ENCODE measurements around the gene ZC2HC1B.

The ZC2HC1B gene

GRCh38 chr6:143957679-143958274 is 93.5 kb downstream of the ZC2HC1B start:
- TF ChIP-seq, protein P1, sequence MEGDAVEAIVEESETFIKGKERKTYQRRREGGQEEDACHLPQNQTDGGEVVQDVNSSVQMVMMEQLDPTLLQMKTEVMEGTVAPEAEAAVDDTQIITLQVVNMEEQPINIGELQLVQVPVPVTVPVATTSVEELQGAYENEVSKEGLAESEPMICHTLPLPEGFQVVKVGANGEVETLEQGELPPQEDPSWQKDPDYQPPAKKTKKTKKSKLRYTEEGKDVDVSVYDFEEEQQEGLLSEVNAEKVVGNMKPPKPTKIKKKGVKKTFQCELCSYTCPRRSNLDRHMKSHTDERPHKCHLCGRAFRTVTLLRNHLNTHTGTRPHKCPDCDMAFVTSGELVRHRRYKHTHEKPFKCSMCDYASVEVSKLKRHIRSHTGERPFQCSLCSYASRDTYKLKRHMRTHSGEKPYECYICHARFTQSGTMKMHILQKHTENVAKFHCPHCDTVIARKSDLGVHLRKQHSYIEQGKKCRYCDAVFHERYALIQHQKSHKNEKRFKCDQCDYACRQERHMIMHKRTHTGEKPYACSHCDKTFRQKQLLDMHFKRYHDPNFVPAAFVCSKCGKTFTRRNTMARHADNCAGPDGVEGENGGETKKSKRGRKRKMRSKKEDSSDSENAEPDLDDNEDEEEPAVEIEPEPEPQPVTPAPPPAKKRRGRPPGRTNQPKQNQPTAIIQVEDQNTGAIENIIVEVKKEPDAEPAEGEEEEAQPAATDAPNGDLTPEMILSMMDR (IDR thresholded peaks at IDR 0.05; ENCODE audit: borderline replicate concordance, control extremely low read depth, extremely low read depth, insufficient read depth, missing control alignments) = no peak
- in situ Hi-C loops (cut with MboI; ENCODE audit: low sequenced_read_pairs, unreplicated experiment) = no loop called here
- no peak for DNase-seq (ENCODE audit: low spot score)

DNA sequence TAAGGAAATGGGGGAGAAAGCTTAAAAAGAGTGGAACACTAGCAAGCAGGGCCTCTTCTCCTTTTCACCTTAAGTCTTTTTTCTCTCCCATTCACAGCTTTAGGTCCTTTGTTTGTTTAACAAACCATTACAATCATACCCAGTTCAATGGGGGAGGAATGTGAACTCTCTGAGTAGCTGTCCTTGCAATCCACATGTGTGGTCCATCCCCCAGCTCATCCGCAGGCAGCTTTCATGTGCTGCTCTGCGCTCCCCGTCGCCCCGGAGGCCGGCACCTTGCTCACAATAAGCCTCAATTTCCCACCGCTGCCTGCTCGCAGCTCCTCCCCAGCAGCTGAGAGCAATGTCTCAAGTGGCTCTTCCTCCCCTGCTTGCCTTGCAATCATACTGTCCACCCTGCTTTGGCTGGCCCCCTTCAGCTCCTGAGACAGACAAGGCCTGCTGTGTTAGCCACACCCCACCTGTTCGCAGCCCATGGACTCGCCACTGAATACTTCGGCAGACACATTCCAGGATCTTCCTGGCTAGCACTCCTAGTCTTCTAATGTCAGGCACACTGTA is 94.6 kb downstream of the ZC2HC1B start:
- in situ Hi-C loops (cut with MboI; ENCODE audit: low sequenced_read_pairs, unreplicated experiment) = no loop called here
- DNase-seq (ENCODE audit: low spot score) = no peak

DNA sequence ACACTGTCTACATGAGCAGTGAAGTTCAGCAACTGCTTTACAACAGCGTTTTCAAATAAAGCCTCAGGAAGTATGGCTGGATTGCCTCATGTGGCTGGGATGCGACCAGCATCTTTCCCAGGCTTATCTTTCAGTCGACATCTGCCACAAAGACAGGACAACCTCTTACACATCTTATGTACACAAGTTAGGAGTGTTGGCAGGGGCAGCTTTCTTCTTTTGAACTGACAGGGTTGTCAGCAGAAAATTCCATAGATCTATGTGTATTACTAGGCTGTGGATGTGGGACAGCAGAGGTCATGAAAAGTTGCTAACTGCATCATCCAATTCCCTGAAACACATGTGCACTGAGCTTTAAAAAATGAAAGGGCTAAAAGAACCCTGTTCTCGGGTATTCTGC is 95.7 kb downstream of the ZC2HC1B start:
- TF ChIP-seq, protein P1 (IDR thresholded peaks at IDR 0.05; ENCODE audit: borderline replicate concordance, control extremely low read depth, extremely low read depth, insufficient read depth, missing control alignments) = no peak
- DNase-seq (ENCODE audit: low spot score) = no peak

More for the DNA sequence above, 94.6 kb downstream of the ZC2HC1B start:
- TF ChIP-seq, protein P1 (IDR thresholded peaks at IDR 0.05; ENCODE audit: borderline replicate concordance, control extremely low read depth, extremely low read depth, insufficient read depth, missing control alignments) = no peak

GRCh38 chr6:143961066-143961465 is 96.8 kb downstream of the ZC2HC1B start:
- TF ChIP-seq, protein P1 (IDR thresholded peaks at IDR 0.05; ENCODE audit: borderline replicate concordance, control extremely low read depth, extremely low read depth, insufficient read depth, missing control alignments) = no peak
- in situ Hi-C loops (cut with MboI; ENCODE audit: low sequenced_read_pairs, unreplicated experiment) = no loop called here
- no peak for DNase-seq (ENCODE audit: low spot score)

More for the DNA sequence above, 95.7 kb downstream of the ZC2HC1B start:
- in situ Hi-C loops (cut with MboI; ENCODE audit: low sequenced_read_pairs, unreplicated experiment) = no loop called here

GRCh38 chr6:143961886-143962878 is 97.9 kb downstream of the ZC2HC1B start:
- TF ChIP-seq, protein P1 (IDR thresholded peaks at IDR 0.05; ENCODE audit: borderline replicate concordance, control extremely low read depth, extremely low read depth, insufficient read depth, missing control alignments) = no peak
- in situ Hi-C loops (cut with MboI; ENCODE audit: low sequenced_read_pairs, unreplicated experiment) = no loop called here
- no peak for DNase-seq (ENCODE audit: low spot score)

DNA sequence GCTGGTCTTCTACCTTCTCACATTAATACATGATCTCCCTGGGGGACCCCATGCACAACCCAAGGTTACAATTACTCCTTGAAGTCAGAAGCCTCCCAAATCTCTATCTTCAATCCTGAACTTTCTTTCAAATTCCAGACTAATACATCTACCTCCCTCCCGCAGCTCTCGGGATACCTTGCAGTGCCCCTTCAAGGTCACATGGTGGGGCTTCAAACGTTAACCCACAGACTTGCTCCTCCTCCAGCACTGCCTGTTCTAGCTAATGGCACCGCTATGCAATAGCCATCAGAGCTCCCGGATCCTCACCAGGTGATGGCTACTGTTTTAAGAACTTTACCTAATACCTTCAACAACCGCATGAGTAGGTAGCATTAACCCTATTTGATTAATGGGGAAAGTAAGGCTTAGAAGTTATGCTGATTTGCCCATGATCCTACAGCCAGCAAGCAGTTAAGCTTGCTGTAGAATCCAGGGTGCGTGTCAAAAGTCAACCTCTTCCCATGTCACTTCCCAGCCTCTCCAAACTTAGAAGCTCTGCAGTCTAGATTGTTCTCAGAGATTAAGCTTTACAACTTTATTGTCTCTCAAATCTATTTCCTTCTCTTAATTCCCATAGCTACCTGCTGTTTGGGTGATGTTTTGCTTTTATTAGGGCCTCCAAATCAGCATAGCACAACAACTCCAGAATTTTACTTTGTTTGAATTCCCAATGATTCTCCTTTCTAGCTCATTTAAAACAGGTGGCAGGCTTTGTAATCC is 99.1 kb downstream of the ZC2HC1B start:
- no peak for DNase-seq (ENCODE audit: low spot score)
- TF ChIP-seq, protein P1 (IDR thresholded peaks at IDR 0.05; ENCODE audit: borderline replicate concordance, control extremely low read depth, extremely low read depth, insufficient read depth, missing control alignments) = no peak
- in situ Hi-C loops (cut with MboI; ENCODE audit: low sequenced_read_pairs, unreplicated experiment) = no loop called here
